Embryonic facial prominence (tissue), 1 donor: ENCODE measurements around the gene TROAP.
"Not testable (repeated sequence)": the region's sequence is repeated elsewhere in the genome, so short reads cannot be mapped to it uniquely, and the experiment has no call there.

Experiments used
- DNase-seq: peaks from one replicate; pipeline ENCODE4 v3.0.0-alpha.2; 2016; ENCODE audit errors: extremely low spot score

TROAP gene

DNA sequence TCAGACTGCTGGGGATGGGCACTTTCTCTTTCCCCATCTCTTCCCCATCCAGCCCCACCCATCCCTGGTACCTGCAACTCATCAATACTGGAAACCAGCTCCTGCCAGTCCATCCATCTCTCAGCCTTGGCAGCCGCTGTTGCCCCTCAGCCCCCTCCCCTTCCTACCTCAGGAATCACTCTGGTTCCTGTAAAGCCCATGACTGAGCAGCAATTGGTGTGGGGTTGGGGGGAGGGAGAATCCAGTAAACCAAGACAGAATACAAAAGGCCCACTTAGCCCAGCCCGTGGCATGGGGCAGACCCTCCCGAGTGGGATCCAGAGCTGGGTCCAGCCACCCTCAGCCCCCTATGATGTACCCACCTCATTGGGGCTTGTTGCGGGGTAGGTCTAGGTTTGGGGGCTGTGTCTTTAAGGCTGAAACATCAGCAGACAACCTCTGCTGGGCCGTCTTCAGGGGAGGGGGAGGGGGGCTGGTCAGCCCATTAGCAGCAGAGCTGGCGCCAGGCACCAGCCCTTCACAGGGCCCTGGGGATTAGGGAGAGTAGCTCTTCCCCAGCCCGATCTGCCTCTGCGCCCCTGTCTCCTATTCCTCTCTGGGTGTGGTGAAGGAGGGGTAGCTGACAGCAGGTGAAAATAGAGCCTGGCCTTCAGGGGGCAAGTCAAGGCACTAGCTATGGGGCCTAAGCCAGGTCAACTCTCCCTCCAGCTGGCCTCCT lies 28.8 kb upstream of the TROAP start:
- DNase-seq = no peak

- no peak for DNase-seq
Observed at GRCh38 chr12:49294804-49295081, 28.3 kb upstream of the TROAP start.

DNA sequence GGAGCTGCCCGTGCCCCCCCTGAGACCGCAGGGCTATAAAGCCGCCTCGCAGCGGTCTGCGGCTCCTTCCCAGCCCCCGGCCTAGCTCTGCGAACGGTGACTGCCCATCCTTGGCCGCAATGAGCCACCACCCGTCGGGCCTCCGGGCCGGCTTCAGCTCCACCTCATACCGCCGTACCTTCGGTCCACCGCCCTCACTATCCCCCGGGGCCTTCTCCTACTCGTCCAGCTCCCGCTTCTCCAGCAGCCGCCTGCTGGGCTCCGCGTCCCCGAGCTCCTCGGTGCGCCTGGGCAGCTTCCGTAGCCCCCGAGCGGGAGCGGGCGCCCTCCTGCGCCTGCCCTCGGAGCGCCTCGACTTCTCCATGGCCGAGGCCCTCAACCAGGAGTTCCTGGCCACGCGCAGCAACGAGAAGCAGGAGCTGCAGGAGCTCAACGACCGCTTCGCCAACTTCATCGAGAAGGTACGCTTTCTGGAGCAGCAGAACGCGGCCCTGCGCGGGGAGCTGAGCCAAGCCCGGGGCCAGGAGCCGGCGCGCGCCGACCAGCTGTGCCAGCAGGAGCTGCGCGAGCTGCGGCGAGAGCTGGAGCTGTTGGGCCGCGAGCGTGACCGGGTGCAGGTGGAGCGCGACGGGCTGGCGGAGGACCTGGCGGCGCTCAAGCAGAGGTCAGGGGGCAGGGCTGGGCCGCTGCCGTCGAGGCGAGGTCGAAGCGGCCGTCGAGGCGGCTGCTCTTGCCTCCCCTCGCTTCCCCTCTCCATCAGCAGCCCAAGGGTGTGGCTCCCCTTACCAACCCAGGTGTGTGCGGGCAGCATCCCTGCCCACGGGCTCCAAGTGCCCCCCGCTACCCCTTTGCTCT lies 27.7 kb upstream of the TROAP start, which contains the start of gene PRPH:
TSS of gene PRPH (plus strand) at position 66 of the 855 bp plus-strand sequence. CDS start at position 120, 54 bp downstream.
- DNase-seq = no peak

DNA sequence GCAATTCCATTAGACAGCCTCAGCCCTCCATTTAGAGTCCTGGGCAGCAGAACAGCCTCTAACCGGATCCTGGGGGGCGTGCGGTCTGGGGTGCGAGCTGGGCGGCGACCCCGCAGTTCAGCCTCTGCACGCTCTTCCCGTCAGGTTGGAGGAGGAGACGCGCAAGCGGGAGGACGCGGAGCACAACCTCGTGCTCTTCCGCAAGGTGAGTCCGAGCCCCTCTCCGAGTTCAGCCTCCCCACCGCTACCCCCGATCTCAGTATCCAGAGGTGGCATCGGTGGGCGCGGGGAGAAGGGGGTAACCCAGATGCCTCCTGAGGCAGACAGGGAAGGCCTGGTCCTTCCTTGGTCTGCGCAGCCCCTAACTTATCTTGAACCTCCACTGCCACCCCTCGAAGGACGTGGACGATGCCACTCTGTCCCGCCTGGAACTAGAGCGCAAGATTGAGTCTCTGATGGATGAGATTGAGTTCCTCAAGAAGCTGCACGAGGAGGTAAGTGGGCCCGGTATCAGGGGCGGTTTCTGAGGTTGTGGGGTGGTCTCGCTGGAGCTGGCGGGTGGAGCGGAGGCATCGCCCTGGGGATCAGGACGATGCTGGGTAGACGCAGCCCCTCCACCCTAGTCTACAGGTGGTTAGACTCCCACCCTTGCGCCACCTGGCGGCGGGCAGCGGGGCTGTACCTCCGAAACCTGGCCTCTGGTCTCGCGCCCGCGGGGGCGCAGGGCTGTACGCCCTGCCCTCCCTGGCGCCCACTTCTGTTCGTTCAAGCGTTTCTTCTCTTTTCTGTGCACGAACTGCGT lies 26.8 kb upstream of the TROAP start:
- DNase-seq = no peak

- DNase-seq = no peak
Observed at GRCh38 chr12:49296836-49297694, 26.0 kb upstream of the TROAP start.

DNA sequence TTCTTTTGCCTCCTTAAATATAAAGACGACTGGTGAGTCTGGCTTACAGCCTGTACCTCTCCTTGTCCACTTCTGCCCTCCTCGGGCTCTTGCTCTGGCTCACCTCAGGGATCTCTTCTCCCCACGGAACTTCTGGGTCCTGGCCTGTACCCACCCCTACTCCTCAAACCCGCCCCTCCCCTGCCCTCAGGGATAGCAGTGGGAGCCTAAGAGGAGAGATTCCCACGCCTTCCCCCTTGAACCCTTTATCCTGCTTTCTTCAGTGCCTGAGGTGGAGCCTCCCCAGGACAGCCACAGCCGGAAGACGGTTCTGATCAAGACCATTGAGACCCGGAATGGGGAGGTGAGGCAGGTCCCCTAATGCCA lies 25.4 kb upstream of the TROAP start:
- no peak for DNase-seq

GRCh38 chr12:49298160-49298559 lies 24.9 kb upstream of the TROAP start:
- DNase-seq = no peak

GRCh38 chr12:49301760-49302159 lies 21.3 kb upstream of the TROAP start:
- DNase-seq = no peak

GRCh38 chr12:49304161-49304560 lies 18.9 kb upstream of the TROAP start:
- no peak for DNase-seq

- DNase-seq = no peak
Observed at GRCh38 chr12:49305762-49306510, 17.1 kb upstream of the TROAP start.

- DNase-seq = no peak
Observed at GRCh38 chr12:49309386-49309785, 13.7 kb upstream of the TROAP start.

GRCh38 chr12:49310451-49311000 lies 12.5 kb upstream of the TROAP start:
- not testable (repeated sequence) for DNase-seq

- no peak for DNase-seq
Observed at GRCh38 chr12:49314811-49315210, 8.2 kb upstream of the TROAP start.

DNA sequence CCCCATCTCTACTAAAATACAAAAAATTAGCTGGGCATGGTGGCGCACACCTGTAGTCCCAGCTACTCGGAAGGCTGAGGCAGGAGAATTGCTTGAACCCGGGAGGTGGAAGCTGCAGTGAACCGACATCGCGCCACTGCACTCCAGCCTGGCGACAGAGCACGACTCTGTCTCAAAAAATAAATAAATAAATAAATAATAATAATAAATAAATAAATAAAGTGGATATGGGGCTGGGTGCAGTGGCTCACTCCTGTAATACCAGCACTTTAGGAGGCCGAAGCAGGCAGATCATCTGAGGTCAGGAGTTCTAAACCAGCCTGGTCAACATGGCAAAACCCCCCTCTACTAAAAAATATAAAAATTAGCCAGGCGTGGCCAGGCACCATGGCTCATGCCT lies 5.9 kb upstream of the TROAP start:
- DNase-seq = not testable (repeated sequence)

- DNase-seq = not testable (repeated sequence)
Observed at GRCh38 chr12:49320411-49321103, 2.5 kb upstream of the TROAP start.

DNA sequence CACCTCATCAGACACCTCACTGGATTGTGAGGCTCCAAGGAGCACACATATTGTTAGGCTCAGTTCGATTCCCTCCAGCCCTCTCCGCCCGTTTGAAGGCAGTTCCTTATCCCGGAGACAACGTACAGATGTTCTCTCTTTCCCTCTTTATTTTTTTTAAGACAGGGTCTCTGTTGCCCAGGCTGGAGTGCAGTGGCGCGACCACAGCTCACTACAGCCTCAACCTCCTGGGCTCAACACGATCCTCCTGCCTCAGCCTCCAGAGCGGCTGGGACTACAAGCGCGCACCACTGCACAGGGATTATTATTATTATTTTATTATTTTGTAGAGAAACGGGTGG lies 718 bp upstream of the TROAP start:
- no peak for DNase-seq

GRCh38 chr12:49323524-49324097 lies 556 bp downstream of the TROAP start:
- no peak for DNase-seq

DNA sequence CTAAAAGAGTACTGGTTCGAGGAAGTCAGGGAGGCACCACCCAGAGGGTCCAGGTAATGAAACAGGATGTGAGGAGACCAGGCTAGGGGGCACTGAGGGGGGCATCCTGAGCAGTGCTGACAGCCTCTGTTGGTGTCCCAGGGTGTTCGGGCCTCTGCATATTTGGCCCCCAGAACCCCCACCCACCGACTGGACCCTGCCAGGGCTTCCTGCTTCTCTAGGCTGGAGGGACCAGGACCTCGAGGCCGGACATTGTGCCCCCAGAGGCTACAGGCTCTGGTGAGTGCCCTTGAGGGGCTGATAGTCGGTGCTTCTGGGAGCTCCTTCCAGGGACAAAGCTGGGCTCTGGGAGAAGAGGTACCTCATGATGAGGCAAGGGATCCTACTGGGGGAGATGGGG lies 2.6 kb downstream of the TROAP start:
- DNase-seq = no peak

- DNase-seq = no peak
Observed at GRCh38 chr12:49327368-49327767, 4.3 kb downstream of the TROAP start.

DNA sequence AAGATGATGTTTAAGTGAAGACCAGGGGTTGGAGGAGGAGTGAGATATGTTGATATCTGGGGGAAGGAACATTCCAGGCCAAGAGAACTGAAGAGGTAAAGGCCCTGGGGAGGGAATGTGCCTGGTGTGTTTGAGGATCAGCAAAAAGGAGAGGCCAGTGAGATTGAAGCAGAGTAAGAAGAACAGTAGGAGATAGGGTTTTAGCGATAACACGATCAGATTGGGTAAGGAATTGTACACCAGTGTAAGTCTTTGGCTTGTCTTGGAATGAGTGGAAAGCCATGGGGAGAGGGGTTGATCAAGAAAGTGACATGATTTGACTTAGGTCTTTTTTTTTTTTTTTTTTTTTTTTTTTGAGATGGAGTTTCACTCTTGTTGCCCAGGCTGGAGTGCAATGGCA lies 4.8 kb downstream of the TROAP start:
- no peak for DNase-seq
